GM19452 (cell line): Measurements from ENCODE around the gene SCMH1.
"Not testable (repeated sequence)": the region's sequence is repeated elsewhere in the genome, so short reads cannot be mapped to it uniquely, and the experiment has no call there.

Experiments used
- ATAC-seq: cut with Tn5 transposase; IDR thresholded peaks from one replicate; pipeline ENCODE4 v1.9.1; 2021; ENCODE audit not compliant: unreplicated experiment

Gene SCMH1

DNA sequence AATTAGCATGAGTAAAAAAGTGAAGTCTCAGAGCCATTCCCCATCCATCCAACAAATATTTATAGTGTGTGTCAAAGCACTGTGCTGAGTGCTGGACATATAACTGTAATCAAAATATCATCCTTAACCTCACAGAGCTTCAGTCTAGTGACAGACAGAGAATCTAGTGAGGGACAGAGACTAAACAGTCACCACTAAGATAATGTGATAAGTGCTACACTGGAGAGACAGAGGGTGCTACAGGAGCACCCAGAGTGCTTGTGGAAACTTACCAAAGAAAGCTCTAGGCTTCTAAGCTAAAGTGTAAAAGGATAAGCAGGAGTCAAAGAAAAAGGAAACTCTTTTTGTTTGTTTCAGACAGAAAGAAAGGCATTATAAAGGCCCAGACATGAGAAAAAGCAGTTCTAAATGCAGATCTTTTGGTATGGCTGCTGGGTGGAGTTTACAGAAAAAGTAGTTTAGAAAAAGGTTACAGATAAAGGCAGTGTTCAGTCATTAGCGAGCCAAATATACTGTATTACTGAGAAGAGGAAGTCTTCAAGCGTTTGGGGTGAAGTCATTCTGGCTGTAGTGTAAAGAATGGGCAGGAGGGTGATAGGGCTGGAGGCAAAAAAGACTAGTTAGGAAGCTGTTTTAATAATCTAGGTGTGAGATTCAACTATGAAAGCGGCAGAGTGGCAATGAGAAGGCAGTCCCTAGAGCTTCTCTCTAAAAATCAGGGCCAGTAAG is 83.8 kb downstream of the SCMH1 start:
- no peak for ATAC-seq

DNA sequence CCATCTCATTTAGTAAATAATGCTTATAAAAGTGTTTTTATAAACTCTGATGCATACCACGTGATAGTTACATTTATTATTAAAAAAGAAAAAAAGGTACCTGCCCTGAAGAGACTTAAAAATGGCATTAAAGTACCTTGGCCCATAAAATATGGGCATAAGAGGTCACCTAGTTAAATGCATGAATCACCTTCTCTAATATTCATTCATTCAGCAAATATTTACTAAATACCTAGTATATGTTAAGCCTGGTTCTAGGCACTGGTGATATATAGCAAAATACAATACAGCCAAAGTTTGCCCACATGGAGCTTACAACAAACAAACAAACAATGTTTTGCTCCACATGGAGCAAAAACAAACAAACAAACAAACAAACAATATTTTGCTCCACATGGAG is 87.0 kb downstream of the SCMH1 start:
- ATAC-seq: no peak

DNA sequence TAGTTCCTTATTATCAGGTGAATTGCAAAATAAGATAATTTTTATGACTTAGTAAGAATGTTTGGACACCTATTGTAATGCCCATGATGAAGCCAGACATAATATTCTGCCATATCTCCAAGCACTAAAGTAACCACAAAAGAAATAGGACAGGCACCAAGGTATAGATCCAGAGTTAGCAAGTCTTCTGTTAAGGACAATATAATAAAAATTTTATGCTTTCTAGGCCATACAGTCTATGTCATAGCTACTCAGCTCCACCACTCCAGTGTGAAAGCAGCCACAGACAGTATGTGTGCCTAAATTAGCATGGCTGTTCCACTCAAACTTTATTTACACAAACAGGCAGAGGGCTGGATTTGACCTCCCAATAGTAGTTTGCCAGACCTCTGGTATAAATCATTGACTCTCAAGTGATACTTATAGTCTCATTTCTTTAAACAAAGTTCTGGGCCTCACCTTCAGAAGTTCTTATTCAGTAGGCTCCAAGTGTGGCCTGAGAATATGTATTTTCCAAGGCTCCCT is 88.3 kb downstream of the SCMH1 start:
- ATAC-seq: no peak

DNA sequence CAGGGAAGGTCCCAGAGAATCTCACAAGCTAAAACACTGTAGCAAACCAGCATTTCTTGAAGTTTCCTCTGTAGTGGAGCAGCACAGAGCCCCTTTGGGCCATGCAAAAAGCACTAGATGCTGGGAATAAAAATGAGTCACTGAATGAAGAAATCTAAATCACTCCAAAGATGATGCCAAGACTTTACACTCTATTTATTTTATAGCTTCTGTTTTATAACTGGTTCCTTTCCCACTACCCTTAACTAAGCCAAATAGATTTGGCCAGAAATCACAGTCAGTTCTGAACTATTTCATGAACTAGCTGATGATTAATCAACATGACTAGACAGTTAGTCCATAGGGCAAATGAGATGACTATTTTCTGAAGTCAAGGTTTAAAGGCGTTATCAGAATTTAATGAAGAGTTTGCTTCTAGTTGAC is 89.5 kb downstream of the SCMH1 start:
- ATAC-seq: no peak

DNA sequence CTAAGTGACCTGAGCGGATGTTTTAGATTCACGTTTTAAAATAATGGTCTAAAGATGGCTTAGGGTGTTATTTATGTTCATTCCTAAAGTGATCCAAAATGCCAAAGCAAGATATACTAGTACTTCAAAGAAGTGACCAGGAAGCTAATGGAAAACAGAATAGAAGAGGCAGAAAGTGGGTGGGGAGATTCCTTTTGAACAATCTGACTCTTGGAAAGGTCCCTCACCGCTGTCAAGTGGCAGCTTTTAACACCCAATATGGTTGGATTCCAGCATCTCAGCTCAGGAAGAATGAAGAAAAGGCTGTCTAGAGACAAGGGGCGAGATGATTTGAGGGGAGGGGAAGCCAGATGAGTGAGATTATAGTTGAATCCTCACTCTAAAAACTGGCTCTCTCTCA is 90.3 kb downstream of the SCMH1 start:
- no peak for ATAC-seq

DNA sequence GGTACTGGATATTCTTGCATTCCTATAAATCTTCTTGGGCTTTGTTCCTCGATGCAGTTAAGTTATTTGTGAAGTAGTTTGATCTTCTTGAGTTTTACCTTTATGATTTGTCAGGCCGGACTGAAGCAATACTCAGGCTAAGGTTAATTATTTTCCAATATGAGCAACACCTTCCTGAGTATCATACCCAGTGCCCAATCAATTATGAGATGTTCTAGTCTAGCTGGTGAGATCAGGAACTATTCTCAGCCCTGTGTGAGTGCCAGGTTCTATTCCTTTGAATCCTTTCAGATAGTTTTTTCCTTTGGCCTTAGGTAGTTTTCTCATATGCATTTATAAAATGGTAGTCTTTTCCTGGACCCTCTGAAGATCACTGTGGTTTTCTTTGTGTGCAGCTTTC is 92.5 kb downstream of the SCMH1 start:
- ATAC-seq: no peak

DNA sequence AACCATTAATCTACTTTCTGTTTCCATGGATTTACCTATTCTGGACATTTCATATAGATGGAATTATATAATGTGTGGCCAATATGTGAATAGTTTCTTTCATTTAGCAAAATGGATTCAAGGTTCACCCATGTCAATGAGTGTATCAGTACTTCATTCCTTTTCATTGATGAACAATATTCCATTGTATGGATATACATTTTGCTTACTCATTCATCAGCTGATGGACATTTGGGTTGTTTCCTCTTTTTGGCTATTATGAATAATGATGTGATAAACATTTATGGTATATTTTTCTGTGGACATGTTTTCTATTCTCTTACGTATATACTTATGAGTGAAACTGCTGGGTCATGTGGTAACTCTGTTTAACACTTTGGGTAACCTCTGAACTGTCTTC is 97.8 kb downstream of the SCMH1 start:
- no peak for ATAC-seq

DNA sequence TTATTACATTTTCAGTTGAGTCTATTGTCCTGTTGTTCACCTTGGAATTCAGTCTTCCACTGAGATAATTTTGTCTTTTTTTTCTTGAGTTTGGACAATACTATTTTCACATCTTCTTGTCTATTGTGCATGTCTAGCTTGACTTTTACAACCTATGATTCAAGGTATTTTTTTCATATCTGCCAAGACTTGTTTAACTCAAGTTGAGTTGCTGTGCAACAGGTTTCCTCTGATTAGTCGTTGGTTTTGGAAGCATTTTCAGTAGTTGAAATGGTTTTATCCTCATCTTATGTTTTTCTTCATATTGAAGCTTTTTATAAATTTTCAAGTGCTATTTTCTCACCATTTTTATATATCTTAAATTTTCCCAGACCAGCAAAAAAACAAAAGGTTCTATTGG is 103.6 kb downstream of the SCMH1 start:
- ATAC-seq: no peak

DNA sequence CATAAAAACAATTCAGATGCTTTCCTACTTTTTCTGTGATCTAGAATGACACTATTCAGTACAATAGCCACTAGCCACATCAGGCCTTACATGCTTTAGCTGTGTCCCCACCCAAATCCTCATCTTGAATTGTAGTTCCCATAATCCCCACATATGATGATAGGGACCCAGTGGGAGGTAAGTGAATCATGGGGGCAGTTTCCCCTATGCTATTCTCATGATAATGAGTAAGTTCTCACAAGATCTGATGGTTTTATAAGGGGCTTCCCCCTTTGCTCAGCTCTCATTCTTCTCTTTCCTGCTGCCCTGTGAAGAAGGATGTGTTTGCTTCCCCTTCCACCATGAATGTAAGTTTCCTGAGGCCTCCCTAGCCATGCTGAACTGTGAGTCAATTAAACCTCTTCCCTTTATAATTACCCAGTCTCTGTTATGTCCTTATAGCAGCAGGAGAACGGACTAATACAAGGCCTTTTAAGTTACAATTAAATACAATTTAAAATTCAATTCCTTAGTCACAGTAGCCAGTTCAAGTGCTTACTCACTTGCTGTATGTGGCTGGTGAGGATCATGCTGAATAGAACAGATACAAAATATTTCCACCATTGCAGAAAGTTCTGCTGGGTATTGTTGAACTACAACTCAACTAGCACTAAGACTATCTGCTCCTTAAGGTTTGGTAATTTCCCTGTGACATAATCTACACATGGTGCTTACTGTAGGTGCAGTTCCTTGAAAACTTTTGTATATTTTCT is 106.7 kb downstream of the SCMH1 start:
- ATAC-seq: no peak

DNA sequence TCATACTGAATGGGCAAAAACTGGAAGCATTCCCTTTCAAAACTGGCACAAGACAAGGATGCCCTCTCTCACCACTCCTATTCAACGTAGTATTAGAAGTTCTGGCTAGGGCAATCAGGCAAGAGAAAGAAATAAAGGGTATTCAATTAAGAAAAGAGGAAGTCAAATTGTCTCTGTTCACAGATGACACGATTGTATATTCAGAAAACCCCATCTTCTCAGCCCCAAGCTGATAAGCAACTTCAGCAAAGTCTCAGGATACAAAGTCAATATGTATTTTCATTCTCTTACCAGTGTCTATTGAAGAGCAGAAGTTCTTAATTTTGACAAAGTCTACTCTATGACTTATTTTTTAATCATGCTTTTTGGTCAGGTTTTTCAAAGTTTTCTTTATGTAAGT is 107.8 kb downstream of the SCMH1 start:
- ATAC-seq: not testable (repeated sequence)

DNA sequence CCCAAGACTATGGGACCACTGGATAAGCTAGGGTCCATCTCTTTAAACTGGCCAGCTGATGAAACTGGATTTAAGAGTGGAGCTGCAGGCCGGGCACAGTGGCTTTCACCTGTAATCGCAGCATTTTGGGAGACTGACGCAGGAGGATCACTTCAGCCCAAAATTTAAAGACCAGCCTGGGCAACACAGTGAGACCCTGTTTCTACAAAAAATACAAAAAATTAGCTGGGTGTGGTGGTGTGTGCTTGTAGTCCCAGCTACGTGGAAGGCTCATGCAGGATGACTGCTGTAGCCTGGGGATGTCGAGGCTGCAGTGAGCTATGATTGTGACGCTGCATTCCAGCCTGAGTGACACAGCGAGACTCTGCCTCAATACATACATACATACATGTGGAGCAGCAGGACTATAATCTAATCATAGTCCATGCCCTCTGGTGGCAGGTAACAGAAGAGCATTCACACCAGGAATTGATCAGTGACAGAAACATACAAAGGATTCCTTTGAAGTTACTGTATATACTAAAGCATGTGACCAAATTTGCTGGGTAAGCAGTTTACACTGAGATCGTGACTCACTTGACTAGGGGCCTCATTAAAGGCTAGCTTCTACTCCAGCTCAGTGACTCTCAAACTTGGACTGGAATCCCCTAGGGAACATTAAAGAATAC is 119.1 kb downstream of the SCMH1 start:
- ATAC-seq: no peak

DNA sequence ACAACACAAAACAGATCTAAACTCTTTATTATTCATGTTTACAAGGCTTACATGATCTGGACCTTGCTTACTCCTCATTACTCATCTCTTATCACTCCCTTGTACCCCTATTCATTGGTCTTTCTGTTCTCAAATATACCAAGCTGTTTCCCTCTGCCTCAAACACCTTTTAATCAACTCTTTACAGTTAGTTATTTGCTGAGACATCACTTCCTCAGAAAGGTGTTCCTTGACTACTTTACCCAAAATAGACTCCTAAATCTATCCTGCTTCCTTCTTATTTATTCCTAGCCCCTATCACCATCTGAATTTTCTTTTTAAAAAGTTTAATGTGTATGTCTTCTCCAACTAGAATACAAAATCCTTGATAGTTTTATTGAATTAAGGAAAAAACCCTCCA is 120.0 kb downstream of the SCMH1 start:
- no peak for ATAC-seq

DNA sequence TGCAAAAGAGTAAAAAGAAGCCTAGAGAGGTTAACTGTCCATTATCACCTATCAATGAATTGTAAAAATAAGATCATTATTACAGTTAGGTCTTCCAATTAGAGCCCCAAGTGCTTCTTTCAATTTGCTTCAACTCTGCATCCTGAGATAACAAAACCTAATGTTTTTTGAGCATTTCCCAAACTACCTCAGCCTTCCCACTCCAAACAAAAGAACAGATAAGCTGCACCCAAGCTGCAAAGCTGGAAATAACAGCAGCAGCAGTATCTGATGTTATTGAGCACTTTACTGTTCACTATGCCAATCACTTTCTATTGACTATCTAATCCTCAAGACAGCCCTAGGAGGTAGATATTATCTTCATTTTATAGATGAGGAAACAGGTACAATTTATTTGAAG is 123.5 kb downstream of the SCMH1 start:
- no peak for ATAC-seq

DNA sequence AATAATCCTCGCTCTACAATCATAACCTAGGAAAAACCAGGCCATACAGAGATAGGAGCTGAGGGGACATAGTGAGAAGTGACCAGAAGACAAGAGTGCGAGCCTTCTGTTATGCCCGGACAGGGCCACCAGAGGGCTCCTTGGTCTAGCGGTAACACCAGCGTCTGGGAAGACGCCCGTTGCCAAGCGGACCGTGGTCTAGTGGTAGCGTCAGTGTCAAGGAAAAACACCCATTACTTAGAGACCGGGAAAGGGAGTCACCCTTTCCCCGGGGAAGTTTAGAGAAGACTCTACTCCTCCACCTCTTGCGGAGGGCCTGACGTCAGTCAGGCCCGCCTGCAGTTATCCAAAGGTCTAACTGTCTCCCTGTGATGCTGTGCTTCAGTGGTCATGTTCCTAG is 124.9 kb downstream of the SCMH1 start:
- not testable (repeated sequence) for ATAC-seq

DNA sequence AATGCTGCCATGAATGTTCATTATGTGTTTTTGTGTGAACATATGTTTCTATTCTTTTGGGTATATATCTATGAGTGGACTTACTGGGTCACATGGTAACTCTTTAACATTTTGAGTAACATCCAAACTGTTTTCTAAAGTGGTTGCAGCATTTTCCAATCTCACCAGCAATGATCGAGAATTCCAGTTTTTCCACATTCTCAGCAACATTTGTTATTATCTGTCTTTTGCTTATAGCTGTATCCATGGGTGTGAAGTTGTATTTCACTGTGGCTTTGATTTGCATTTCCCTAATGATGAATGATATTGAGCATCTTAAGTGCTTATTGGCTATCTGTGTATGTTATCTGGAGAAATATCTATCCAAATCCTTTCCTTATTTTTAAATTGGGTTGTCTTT is 131.4 kb downstream of the SCMH1 start:
- ATAC-seq: no peak

DNA sequence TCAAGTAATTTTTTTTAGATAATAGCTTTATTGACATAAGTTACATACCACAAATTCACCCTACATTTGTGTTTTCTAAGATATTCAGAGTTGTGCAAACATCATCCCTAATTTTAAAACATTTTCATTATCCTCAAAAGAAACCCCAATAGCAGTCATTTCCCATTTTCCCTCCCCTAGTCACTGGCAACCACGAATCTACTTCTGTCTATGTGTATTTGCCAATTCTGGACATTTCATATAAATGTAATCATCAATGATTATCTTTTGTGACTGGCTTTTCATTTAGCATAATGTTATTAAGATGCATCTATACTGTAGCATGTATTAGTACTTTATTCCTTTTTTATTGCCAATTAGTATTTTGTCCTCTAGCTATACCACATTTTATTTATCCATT is 131.8 kb downstream of the SCMH1 start:
- no peak for ATAC-seq

DNA sequence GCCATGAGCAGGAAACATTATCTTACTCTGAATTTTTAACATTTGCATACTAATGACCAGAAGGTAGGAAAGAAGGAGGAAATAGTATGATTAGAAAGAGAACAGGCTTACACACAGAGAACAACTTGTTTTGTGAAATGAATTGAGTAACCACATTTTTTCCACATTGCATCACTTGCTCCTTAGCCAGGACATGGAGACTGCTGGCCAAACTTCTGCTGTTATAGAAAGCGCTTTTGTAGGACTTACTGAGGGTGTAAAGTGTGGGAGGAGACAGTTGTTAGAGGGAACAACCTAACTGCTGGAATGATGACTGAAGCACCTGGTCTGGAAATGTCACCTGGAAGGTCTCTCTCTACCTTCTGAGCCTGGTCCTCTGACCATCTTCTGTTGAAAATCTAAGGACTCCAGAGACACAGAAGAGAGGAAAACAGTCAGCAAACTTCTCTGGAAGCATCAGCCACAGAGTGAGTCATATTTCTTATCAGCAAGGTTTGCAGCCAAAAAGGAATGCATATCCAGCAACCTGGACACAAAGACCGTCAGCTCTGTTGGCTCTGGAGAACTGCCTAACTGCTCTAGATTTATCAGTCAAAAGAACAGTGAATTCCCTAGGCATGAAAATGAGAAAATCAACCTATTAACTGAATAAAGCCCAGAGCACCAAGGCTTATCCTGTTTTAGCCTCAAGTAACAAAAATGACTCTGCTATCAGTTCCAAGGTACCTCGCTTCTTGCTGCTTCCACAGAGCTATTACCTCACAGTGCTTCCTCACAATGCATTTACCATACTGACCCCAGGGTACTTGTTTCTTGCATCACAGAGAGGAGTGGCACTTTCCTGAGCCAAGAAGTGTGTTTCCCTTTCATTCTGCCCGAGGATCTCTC is 132.6 kb downstream of the SCMH1 start:
- no peak for ATAC-seq

DNA sequence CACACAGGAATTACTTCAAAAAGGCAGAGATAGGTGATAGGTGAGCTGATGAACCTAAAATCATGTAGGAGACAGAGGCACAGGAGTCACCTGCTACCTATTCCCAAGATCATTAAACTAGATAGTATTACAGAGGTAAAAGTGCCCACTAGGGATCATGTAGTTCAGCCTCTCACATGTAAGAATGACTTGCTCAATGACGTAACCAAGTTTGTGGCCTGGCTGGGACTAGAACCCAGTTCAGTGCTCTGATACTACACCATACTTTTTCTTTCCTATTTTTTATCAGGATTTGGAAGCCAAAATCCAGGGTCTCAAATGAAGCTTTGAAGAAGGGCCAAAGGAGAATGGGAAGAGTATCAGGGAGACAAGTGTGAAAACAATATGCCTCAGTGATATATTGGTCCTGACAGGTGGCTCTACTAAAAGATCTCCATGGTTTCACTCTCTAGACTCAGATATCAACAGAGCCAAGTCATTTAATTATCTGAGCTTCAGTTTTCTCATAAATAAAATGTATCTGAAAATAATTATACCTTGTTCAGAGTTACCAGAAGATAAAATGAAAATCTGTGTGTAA is 133.3 kb downstream of the SCMH1 start:
- no peak for ATAC-seq

DNA sequence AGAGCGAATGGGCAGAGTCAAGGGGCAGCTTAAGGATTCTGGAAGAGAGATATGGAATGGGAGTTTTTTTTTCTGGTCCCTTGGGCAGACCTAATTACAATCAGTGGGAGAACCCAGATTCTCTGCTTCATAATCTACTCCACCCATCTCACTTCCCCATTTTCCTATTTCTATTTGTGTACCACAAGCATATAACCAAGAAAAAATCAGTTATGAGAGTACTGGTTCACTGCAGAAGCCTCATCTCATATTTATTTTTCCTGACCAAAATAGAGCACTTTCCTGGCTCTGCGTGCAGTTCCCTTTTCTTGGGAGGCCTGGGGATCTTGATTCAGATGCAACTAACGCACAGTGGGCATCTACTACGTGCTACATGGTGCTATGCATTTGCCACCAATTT is 138.3 kb downstream of the SCMH1 start:
- ATAC-seq: no peak

DNA sequence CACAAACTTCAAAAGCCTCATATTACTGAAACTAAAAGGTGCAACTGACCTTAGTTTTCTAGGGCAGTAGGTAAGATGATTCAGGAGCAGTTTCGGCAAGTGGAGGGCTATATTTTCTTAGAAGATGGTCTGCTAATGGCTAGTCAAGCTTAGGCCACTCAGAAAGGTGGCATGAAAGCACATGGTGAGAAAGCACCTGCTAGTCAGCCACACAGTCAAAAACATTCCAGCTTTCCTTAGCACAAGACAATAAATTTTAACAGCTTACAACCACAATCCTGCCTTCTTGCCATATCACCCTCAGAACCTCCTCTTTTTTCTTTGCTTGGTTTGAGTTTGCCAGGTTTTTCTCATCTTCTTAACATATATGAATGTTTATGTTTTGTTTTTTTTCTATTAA is 139.5 kb downstream of the SCMH1 start:
- no peak for ATAC-seq
